GM23338 (cell line): ENCODE results near the gene EPS8. TPM values are rescaled to one million over a fixed set of nuclear protein-coding genes. Genes with fewer than 3 reads are reported as not detected.

Source experiments
- ATAC-seq: fragments of 200-7000 bp; cut with Tn5 transposase; 3 replicates; pipeline ENCODE4 v1.9.1; 2020
- DNase-seq: peaks from one replicate; pipeline ENCODE4 v3.0.0-alpha.2; 2015; ENCODE audit warnings: low spot score
- H2AFZ ChIP-seq: fragments of 200-600 bp; sonication (generic); 2 replicates; pipeline ENCODE4 v1.8.0; 2016; ENCODE audit warnings: antibody characterized with exemption, mild to moderate bottlenecking, moderate library complexity
- H3F3A ChIP-seq: fragments of 200-600 bp; sonication (generic); replicated peaks from 2 replicates; pipeline ENCODE4 v1.8.0; 2017; ENCODE audit warnings: antibody characterized with exemption, mixed run types, low read depth
- H3K27ac ChIP-seq: fragments of 200-600 bp; sonication (generic); 2 replicates; pipeline ENCODE4 v1.6.1; 2016; ENCODE audit warnings: low read depth
- H3K27me3 ChIP-seq: fragments of 200-600 bp; sonication (generic); 2 replicates; pipeline ENCODE4 v1.8.0; 2016; ENCODE audit warnings: mild to moderate bottlenecking, mixed run types, moderate library complexity; ENCODE audit not compliant: insufficient read depth
- H3K36me3 ChIP-seq: fragments of 200-600 bp; sonication (generic); 2 replicates; pipeline ENCODE4 v1.8.0; 2016; ENCODE audit warnings: mild to moderate bottlenecking; ENCODE audit not compliant: insufficient read depth
- H3K4me1 ChIP-seq: fragments of 200-600 bp; sonication (generic); 2 replicates; pipeline ENCODE4 v1.8.0; 2016; ENCODE audit warnings: mild to moderate bottlenecking, moderate library complexity; ENCODE audit not compliant: insufficient read depth
- H3K4me2 ChIP-seq: fragments of 200-600 bp; sonication (generic); 2 replicates; pipeline ENCODE4 v1.7.1; 2017; ENCODE audit warnings: mixed run types
- H3K4me3 ChIP-seq: fragments of 200-600 bp; sonication (generic); 2 replicates; pipeline ENCODE4 v1.6.1; 2016; ENCODE audit warnings: mixed run types
- H3K79me2 ChIP-seq: fragments of 200-600 bp; sonication (generic); replicated peaks from 2 replicates; pipeline ENCODE4 v1.8.0; 2017; ENCODE audit warnings: mild to moderate bottlenecking; ENCODE audit not compliant: insufficient read depth
- H3K9me2 ChIP-seq: fragments of 200-600 bp; sonication (generic); 2 replicates; pipeline ENCODE4 v1.8.0; 2017; ENCODE audit not compliant: insufficient read depth
- H4K20me1 ChIP-seq: fragments of 200-600 bp; sonication (generic); replicated peaks from 2 replicates; pipeline ENCODE4 v1.8.0; 2017; ENCODE audit warnings: mild to moderate bottlenecking; ENCODE audit not compliant: insufficient read depth
- H3K27ac Mint-ChIP-seq: 2 replicates; pipeline ENCODE4 v1.8.0; 2020; ENCODE audit warnings: inconsistent platforms, mild to moderate bottlenecking, moderate library complexity, mixed read lengths
- H3K27me3 Mint-ChIP-seq: 3 replicates; pipeline ENCODE4 v1.8.0; 2022; ENCODE audit warnings: low read depth, mild to moderate bottlenecking, moderate library complexity, mixed read lengths, inconsistent platforms; ENCODE audit not compliant: insufficient read depth, poor library complexity
- H3K36me3 Mint-ChIP-seq: 3 replicates; pipeline ENCODE4 v1.8.0; 2021; ENCODE audit warnings: low read depth, mild to moderate bottlenecking, inconsistent platforms, moderate library complexity, mixed read lengths
- H3K4me1 Mint-ChIP-seq: 3 replicates; pipeline ENCODE4 v1.8.0; 2020; ENCODE audit warnings: mild to moderate bottlenecking, inconsistent platforms, mixed read lengths
- H3K4me3 Mint-ChIP-seq: 3 replicates; pipeline ENCODE4 v1.8.0; 2021; ENCODE audit warnings: moderate library complexity, mild to moderate bottlenecking, inconsistent platforms, mixed read lengths
- H3K9me3 Mint-ChIP-seq: 3 replicates; pipeline ENCODE4 v1.8.0; 2020; ENCODE audit warnings: moderate library complexity, mild to moderate bottlenecking, inconsistent platforms, mixed read lengths
- CREB1 ChIP-seq: fragments of 250-450 bp; sonication (Bioruptor Pico); IDR thresholded peaks from 2 replicates; pipeline ENCODE4 v1.5.0; 2020; ENCODE audit warnings: low read depth, mild to moderate bottlenecking, moderate library complexity
- EZH2 ChIP-seq: fragments of 200-600 bp; sonication (generic); IDR thresholded peaks from one replicate; pipeline ENCODE4 v1.8.0; 2017; ENCODE audit warnings: antibody characterized with exemption, mild to moderate bottlenecking, low read depth; ENCODE audit not compliant: unreplicated experiment
- EZH2phosphoT487 ChIP-seq: fragments of 200-600 bp; sonication (generic); IDR thresholded peaks from one replicate; pipeline ENCODE4 v1.8.1; 2018; ENCODE audit warnings: antibody characterized with exemption; ENCODE audit not compliant: unreplicated experiment
- JUNB ChIP-seq: IDR thresholded peaks from one replicate; pipeline ENCODE4 v1.6.1; 2016; ENCODE audit warnings: antibody characterized with exemption; ENCODE audit not compliant: unreplicated experiment
- NANOG ChIP-seq: IDR thresholded peaks from 2 replicates; pipeline ENCODE4 v1.6.1; 2016; ENCODE audit warnings: antibody characterized with exemption, borderline replicate concordance
- POLR2AphosphoS5 ChIP-seq: IDR thresholded peaks from 2 replicates; pipeline ENCODE4 v1.6.1; 2016; ENCODE audit warnings: antibody characterized with exemption, low read depth
- ZNF114 ChIP-seq: fragments of 250-450 bp; sonication (Bioruptor Pico); IDR thresholded peaks from 2 replicates; pipeline ENCODE4 v1.5.0; 2020; ENCODE audit warnings: mild to moderate bottlenecking, moderate library complexity
- ZNF331 ChIP-seq: fragments of 250-450 bp; sonication (Bioruptor Pico); IDR thresholded peaks from 2 replicates; pipeline ENCODE4 v1.5.0; 2020; ENCODE audit warnings: low read depth, mild to moderate bottlenecking, moderate library complexity
- polyA plus RNA-seq: library from polyadenylated mRNA; unstranded; fragments of >200 nt; fragmentation: Nextera tagmentation; extraction: Ambion mirVana; gene quantifications from 2 replicates; pipeline ENCODE4 v1.2.1, GENCODE V29; 2016
- total RNA-seq: library from RNA; depleted of rRNA; stranded (reverse); fragments of >200 nt; shearing (Covaris generic); gene quantifications from 2 replicates; pipeline ENCODE4 v1.2.3, GENCODE V29; 2014
- TF ChIP-seq, protein P1 (sequence below): fragments of 250-450 bp; sonication (Bioruptor Pico); IDR thresholded peaks from 2 replicates; pipeline ENCODE4 v1.5.0; 2020; ENCODE audit warnings: mild to moderate bottlenecking, moderate library complexity
- TF ChIP-seq, protein P2 (sequence below): IDR thresholded peaks from 2 replicates; pipeline ENCODE4 v1.6.1; 2016; ENCODE audit warnings: antibody characterized with exemption
- TF ChIP-seq, protein P3 (sequence below): IDR thresholded peaks from one replicate; pipeline ENCODE4 v1.6.1; 2018; ENCODE audit warnings: antibody characterized with exemption; ENCODE audit not compliant: unreplicated experiment
- TF ChIP-seq, protein P4 (sequence below), 2 experiments: fragments of 200-600 bp in 1 of 2; sonication (generic) in 1 of 2; conservative IDR thresholded peaks; 2 replicates each; pipeline versions ENCODE4 v1.5.1 to v1.6.1; 2016 to 2017; ENCODE audit warnings: antibody characterized with exemption in 2 of 2, low read depth in 2 of 2, mild to moderate bottlenecking in 2 of 2, moderate library complexity in 1 of 2

EPS8 gene
- total and polyA plus RNA-seq, 2 experiments from 2014 or later = 3.5 to 5.4 TPM

DNA sequence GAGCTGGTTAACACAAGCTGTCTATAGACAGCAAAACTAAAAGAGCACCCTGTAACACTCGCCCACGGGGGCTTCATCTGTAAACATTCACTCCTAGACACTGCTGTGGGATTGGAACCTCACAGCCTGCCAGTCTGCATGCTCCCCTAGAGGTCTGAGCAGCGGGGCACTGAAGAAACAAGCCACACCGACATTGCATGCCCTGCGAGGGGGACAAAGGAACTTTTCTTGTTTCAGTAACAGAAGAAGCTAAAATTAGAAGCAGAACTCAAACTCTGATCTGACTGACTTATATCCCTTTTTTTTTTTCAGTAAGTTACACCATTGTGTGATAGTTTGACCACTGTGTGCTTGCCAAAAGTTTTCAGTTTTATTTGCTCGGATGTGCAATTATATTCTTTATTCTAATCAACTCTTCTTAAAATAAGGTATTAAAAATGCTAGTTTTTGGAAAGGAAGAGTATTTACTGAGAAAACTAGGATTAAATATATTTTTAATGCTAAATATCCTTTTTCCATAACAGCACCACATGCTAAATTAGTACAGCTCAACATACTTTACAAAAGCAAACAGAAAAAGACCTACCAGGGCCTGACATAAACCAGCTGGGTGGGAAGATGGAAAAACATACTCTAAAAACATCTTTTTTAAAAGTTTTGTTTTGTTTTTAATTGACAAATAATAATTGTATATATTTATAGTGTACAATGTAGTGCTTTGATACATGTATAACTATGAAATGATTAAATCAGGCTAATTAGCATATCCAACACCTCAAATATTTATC lies 100.2 kb downstream of the EPS8 start:
- no peaks in the 10 kb centered on the region for H3K9me2 ChIP-seq
- no peak overlapping the region; the same call in 2 of the 3 replicates for H3K4me3 Mint-ChIP-seq
- H3K9me3 Mint-ChIP-seq = peaks cover 3% of the 10 kb centered on the region; the same call in 1 of the 3 replicates
- H3F3A ChIP-seq = no peaks in the 10 kb centered on the region
- H3K36me3 Mint-ChIP-seq = no peaks in the 10 kb centered on the region
- no peaks in the 10 kb centered on the region for H3K79me2 ChIP-seq
- H3K4me1 Mint-ChIP-seq = peaks cover 13% of the 10 kb centered on the region
- DNase-seq (peak; percentile 25), ATAC-seq (peak; percentile 91)
- no peak overlapping the region for H3K27ac ChIP-seq
- peaks cover 12% of the 10 kb centered on the region; the same call in 1 of the 2 replicates for H3K4me1 ChIP-seq
- peak overlapping the region; percentile 44; the same call in 1 of the 2 replicates for H3K4me2 ChIP-seq
- no peaks in the 10 kb centered on the region for H3K36me3 ChIP-seq
- peak overlapping the region; percentile 82 for H3K27ac Mint-ChIP-seq
- TF ChIP-seq, protein P1, sequence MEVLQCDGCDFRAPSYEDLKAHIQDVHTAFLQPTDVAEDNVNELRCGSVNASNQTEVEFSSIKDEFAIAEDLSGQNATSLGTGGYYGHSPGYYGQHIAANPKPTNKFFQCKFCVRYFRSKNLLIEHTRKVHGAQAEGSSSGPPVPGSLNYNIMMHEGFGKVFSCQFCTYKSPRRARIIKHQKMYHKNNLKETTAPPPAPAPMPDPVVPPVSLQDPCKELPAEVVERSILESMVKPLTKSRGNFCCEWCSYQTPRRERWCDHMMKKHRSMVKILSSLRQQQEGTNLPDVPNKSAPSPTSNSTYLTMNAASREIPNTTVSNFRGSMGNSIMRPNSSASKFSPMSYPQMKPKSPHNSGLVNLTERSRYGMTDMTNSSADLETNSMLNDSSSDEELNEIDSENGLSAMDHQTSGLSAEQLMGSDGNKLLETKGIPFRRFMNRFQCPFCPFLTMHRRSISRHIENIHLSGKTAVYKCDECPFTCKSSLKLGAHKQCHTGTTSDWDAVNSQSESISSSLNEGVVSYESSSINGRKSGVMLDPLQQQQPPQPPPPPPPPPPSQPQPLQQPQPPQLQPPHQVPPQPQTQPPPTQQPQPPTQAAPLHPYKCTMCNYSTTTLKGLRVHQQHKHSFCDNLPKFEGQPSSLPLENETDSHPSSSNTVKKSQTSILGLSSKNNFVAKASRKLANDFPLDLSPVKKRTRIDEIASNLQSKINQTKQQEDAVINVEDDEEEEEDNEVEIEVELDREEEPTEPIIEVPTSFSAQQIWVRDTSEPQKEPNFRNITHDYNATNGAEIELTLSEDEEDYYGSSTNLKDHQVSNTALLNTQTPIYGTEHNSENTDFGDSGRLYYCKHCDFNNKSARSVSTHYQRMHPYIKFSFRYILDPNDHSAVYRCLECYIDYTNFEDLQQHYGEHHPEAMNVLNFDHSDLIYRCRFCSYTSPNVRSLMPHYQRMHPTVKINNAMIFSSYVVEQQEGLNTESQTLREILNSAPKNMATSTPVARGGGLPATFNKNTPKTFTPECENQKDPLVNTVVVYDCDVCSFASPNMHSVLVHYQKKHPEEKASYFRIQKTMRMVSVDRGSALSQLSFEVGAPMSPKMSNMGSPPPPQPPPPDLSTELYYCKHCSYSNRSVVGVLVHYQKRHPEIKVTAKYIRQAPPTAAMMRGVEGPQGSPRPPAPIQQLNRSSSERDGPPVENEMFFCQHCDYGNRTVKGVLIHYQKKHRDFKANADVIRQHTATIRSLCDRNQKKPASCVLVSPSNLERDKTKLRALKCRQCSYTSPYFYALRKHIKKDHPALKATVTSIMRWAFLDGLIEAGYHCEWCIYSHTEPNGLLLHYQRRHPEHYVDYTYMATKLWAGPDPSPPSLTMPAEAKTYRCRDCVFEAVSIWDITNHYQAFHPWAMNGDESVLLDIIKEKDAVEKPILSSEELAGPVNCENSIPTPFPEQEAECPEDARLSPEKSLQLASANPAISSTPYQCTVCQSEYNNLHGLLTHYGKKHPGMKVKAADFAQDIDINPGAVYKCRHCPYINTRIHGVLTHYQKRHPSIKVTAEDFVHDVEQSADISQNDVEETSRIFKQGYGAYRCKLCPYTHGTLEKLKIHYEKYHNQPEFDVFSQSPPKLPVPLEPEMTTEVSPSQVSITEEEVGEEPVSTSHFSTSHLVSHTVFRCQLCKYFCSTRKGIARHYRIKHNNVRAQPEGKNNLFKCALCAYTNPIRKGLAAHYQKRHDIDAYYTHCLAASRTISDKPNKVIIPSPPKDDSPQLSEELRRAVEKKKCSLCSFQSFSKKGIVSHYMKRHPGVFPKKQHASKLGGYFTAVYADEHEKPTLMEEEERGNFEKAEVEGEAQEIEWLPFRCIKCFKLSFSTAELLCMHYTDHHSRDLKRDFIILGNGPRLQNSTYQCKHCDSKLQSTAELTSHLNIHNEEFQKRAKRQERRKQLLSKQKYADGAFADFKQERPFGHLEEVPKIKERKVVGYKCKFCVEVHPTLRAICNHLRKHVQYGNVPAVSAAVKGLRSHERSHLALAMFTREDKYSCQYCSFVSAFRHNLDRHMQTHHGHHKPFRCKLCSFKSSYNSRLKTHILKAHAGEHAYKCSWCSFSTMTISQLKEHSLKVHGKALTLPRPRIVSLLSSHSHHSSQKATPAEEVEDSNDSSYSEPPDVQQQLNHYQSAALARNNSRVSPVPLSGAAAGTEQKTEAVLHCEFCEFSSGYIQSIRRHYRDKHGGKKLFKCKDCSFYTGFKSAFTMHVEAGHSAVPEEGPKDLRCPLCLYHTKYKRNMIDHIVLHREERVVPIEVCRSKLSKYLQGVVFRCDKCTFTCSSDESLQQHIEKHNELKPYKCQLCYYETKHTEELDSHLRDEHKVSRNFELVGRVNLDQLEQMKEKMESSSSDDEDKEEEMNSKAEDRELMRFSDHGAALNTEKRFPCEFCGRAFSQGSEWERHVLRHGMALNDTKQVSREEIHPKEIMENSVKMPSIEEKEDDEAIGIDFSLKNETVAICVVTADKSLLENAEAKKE = no peak
- TF ChIP-seq, protein P2, sequence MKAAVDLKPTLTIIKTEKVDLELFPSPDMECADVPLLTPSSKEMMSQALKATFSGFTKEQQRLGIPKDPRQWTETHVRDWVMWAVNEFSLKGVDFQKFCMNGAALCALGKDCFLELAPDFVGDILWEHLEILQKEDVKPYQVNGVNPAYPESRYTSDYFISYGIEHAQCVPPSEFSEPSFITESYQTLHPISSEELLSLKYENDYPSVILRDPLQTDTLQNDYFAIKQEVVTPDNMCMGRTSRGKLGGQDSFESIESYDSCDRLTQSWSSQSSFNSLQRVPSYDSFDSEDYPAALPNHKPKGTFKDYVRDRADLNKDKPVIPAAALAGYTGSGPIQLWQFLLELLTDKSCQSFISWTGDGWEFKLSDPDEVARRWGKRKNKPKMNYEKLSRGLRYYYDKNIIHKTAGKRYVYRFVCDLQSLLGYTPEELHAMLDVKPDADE = no peak
- TF ChIP-seq NANOG = no peak
- TF ChIP-seq CREB1 (CRISPR knock-in tag) = no peak
- no peak for TF ChIP-seq EZH2phosphoT487
- no peak for TF ChIP-seq POLR2AphosphoS5
- TF ChIP-seq, protein P3, sequence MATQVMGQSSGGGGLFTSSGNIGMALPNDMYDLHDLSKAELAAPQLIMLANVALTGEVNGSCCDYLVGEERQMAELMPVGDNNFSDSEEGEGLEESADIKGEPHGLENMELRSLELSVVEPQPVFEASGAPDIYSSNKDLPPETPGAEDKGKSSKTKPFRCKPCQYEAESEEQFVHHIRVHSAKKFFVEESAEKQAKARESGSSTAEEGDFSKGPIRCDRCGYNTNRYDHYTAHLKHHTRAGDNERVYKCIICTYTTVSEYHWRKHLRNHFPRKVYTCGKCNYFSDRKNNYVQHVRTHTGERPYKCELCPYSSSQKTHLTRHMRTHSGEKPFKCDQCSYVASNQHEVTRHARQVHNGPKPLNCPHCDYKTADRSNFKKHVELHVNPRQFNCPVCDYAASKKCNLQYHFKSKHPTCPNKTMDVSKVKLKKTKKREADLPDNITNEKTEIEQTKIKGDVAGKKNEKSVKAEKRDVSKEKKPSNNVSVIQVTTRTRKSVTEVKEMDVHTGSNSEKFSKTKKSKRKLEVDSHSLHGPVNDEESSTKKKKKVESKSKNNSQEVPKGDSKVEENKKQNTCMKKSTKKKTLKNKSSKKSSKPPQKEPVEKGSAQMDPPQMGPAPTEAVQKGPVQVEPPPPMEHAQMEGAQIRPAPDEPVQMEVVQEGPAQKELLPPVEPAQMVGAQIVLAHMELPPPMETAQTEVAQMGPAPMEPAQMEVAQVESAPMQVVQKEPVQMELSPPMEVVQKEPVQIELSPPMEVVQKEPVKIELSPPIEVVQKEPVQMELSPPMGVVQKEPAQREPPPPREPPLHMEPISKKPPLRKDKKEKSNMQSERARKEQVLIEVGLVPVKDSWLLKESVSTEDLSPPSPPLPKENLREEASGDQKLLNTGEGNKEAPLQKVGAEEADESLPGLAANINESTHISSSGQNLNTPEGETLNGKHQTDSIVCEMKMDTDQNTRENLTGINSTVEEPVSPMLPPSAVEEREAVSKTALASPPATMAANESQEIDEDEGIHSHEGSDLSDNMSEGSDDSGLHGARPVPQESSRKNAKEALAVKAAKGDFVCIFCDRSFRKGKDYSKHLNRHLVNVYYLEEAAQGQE = no peak
- TF ChIP-seq, protein P4, sequence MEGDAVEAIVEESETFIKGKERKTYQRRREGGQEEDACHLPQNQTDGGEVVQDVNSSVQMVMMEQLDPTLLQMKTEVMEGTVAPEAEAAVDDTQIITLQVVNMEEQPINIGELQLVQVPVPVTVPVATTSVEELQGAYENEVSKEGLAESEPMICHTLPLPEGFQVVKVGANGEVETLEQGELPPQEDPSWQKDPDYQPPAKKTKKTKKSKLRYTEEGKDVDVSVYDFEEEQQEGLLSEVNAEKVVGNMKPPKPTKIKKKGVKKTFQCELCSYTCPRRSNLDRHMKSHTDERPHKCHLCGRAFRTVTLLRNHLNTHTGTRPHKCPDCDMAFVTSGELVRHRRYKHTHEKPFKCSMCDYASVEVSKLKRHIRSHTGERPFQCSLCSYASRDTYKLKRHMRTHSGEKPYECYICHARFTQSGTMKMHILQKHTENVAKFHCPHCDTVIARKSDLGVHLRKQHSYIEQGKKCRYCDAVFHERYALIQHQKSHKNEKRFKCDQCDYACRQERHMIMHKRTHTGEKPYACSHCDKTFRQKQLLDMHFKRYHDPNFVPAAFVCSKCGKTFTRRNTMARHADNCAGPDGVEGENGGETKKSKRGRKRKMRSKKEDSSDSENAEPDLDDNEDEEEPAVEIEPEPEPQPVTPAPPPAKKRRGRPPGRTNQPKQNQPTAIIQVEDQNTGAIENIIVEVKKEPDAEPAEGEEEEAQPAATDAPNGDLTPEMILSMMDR (conservative IDR thresholded peaks at IDR 0.05; ENCODE audit: low read depth in 2 of 2) = no peak
- TF ChIP-seq JUNB = no peak
- TF ChIP-seq EZH2 = no peak
- no peak for TF ChIP-seq ZNF114 (CRISPR knock-in tag)
- TF ChIP-seq ZNF331 (CRISPR knock-in tag) = no peak
- H3K27me3 Mint-ChIP-seq = peaks cover 4% of the 10 kb centered on the region
- peak overlapping the region; percentile 74 for H2AFZ ChIP-seq
- no peaks in the 10 kb centered on the region for H3K27me3 ChIP-seq
- no peak overlapping the region for H3K4me3 ChIP-seq
- H4K20me1 ChIP-seq = no peaks in the 10 kb centered on the region
